Measurements from ENCODE around the gene GJB3.

DNA sequence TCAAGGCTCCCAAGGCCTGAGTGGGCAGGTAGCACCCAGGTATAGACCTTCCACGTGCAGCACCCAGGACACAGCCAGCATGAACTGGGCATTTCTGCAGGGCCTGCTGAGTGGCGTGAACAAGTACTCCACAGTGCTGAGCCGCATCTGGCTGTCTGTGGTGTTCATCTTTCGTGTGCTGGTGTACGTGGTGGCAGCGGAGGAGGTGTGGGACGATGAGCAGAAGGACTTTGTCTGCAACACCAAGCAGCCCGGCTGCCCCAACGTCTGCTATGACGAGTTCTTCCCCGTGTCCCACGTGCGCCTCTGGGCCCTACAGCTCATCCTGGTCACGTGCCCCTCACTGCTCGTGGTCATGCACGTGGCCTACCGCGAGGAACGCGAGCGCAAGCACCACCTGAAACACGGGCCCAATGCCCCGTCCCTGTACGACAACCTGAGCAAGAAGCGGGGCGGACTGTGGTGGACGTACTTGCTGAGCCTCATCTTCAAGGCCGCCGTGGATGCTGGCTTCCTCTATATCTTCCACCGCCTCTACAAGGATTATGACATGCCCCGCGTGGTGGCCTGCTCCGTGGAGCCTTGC is 19.7 kb upstream of the GJB3 start:
- TF ChIP-seq POLR2AphosphoS5 (IDR thresholded peaks at IDR 0.05; ENCODE audit: low read depth, low read length) (no peak), POLR2A (IDR thresholded peaks at IDR 0.05; ENCODE audit: low read depth, low read length) (no peak), POU2F2 (IDR thresholded peaks at IDR 0.05; ENCODE audit: low read depth, low read length) (no peak), TAF1 (IDR thresholded peaks at IDR 0.05; ENCODE audit: low read depth, low read length) (no peak), PAX5 (IDR thresholded peaks at IDR 0.05; ENCODE audit: insufficient read depth, low read length, severe bottlenecking) (no peak)
